Karpas-422 (cell line): ENCODE data around the gene SLC16A2. TPM values are rescaled to one million over a fixed set of nuclear protein-coding genes. Genes with fewer than 3 reads are reported as not detected.

Source experiments
- DNase-seq: peaks from one replicate; pipeline ENCODE4 v3.0.0-alpha.2; 2015
- H2AFZ ChIP-seq: fragments of 200-600 bp; sonication (generic); 2 replicates; pipeline ENCODE4 v1.6.1; 2014; ENCODE audit warnings: antibody characterized with exemption, low read length, mixed read lengths
- H3K27ac ChIP-seq: fragments of 200-600 bp; sonication (generic); 2 replicates; pipeline ENCODE4 v1.5.1; 2014; ENCODE audit warnings: mild to moderate bottlenecking, low read length, moderate library complexity
- H3K27me3 ChIP-seq: fragments of 200-600 bp; sonication (generic); 2 replicates; pipeline ENCODE4 v1.6.1; 2014; ENCODE audit warnings: low read length, mixed read lengths
- H3K36me3 ChIP-seq: fragments of 200-600 bp; sonication (generic); 2 replicates; pipeline ENCODE4 v1.6.1; 2014; ENCODE audit warnings: low read length, mixed read lengths; ENCODE audit not compliant: insufficient read depth
- H3K4me1 ChIP-seq: fragments of 200-600 bp; sonication (generic); 2 replicates; pipeline ENCODE4 v1.6.1; 2014; ENCODE audit warnings: mild to moderate bottlenecking, low read length, mixed read lengths
- H3K4me2 ChIP-seq: fragments of 200-600 bp; sonication (generic); 2 replicates; pipeline ENCODE4 v1.6.1; 2014; ENCODE audit warnings: low read length, low read depth, mild to moderate bottlenecking; ENCODE audit not compliant: poor library complexity, severe bottlenecking
- H3K4me3 ChIP-seq: fragments of 200-600 bp; sonication (generic); 2 replicates; pipeline ENCODE4 v1.5.1; 2014; ENCODE audit warnings: mild to moderate bottlenecking, antibody characterized with exemption, low read length, mixed read lengths
- H3K79me2 ChIP-seq: fragments of 200-600 bp; sonication (generic); 2 replicates; pipeline ENCODE4 v1.6.1; 2014; ENCODE audit warnings: mild to moderate bottlenecking, low read length, mixed read lengths
- H3K9ac ChIP-seq: fragments of 200-600 bp; sonication (generic); 2 replicates; pipeline ENCODE4 v1.6.0; 2014; ENCODE audit warnings: low read length
- H3K9me2 ChIP-seq: fragments of 200-600 bp; sonication (generic), shearing (Covaris generic); replicated peaks from 2 replicates; pipeline ENCODE4 v1.6.0; 2014; ENCODE audit warnings: mild to moderate bottlenecking, low read length, moderate library complexity; ENCODE audit not compliant: insufficient read depth
- H3K9me3 ChIP-seq: fragments of 300-700, 200-600 bp; sonication (generic); 2 replicates; pipeline ENCODE4 v1.6.1; 2014; ENCODE audit warnings: low read length, mixed read lengths
- H4K20me1 ChIP-seq: fragments of 200-600 bp; sonication (generic); 2 replicates; pipeline ENCODE4 v1.6.1; 2014; ENCODE audit warnings: mild to moderate bottlenecking, antibody characterized with exemption, low read length, low read depth; ENCODE audit not compliant: insufficient read depth
- small RNA-seq: library from RNA; depleted of rRNA; stranded (forward); fragments of <200 nt; gene quantifications from one replicate; pipeline ENCODE3, GENCODE V24; 2014
- total RNA-seq: library from RNA; depleted of rRNA; stranded (reverse); fragments of >200 nt; shearing (Covaris generic); gene quantifications from 2 replicates; pipeline ENCODE4 v1.2.3, GENCODE V29; 2014; ENCODE audit warnings: low replicate concordance; rRNA removed

Gene SLC16A2
- total RNA-seq, 1 experiment from 2014 or later, result not detected

GRCh38 chrX:74578137-74578536 lies 156.8 kb downstream of the SLC16A2 start:
- Histone ChIP-seq H3K27me3 (no peaks in the 10 kb centered on the region), H3K9ac (no peak overlapping the region), H3K36me3 (no peaks in the 10 kb centered on the region), H3K4me3 (no peak overlapping the region), H3K27ac (no peak overlapping the region), H3K4me2 (no peak overlapping the region), H3K4me1 (no peaks in the 10 kb centered on the region), H3K9me3 (no peaks in the 10 kb centered on the region), H2AFZ (no peak overlapping the region), H3K79me2 (no peaks in the 10 kb centered on the region), H3K9me2 (no peaks in the 10 kb centered on the region), H4K20me1 (no peaks in the 10 kb centered on the region)
- peak; percentile 7 for DNase-seq

- Histone ChIP-seq H3K4me3 (no peak overlapping the region), H3K4me2 (no peak overlapping the region), H3K27ac (no peak overlapping the region), H3K27me3 (no peaks in the 10 kb centered on the region), H3K9me3 (no peaks in the 10 kb centered on the region), H3K36me3 (no peaks in the 10 kb centered on the region), H3K79me2 (no peaks in the 10 kb centered on the region), H2AFZ (no peak overlapping the region), H3K9ac (no peak overlapping the region), H4K20me1 (no peaks in the 10 kb centered on the region), H3K9me2 (no peaks in the 10 kb centered on the region), H3K4me1 (no peaks in the 10 kb centered on the region)
- DNase-seq, result peak; percentile 28
Measured at GRCh38 chrX:74579597-74580198, 158.4 kb downstream of the SLC16A2 start.

Small RNA genes lying within 50 kb of the gene (small RNA-seq; reads per million reads assigned to genes)
- not detected for gene RN7SL790P

Other genes starting within 250 kb of the SLC16A2 start
- not detected in 2 replicates for gene ZCCHC13, start 117.3 kb upstream of the SLC16A2 start, total RNA-seq
- gene RLIM, start 193.1 kb downstream of the SLC16A2 start, total RNA-seq, result 18.9 and 26.4 TPM in 2 replicates